Heart left ventricle (tissue), 16 donors: Measurements from ENCODE around the gene SCML1. TPM values are rescaled to one million over a fixed set of nuclear protein-coding genes. Genes with fewer than 3 reads are reported as not detected.

Experiments used
- ATAC-seq, 4 donors: fragments of 200-7000 bp; cut with Tn5 transposase; one replicate each; pipeline ENCODE4 v1.9.1; 2020 to 2022; ENCODE audit warnings: moderate library complexity in 4 of 4, mild to moderate bottlenecking in 3 of 4, moderate number of reproducible peaks in 1 of 4
- DNase-seq, 5 donors: peaks; one replicate each; pipeline ENCODE4 v3.0.0-alpha.2; 2020
- H3K27ac ChIP-seq, 12 donors: fragments of 200-600 bp; sonication (generic) in 4 of 12; one replicate each; pipeline versions ENCODE4 v1.5.0 to v1.8.0; 2016 to 2022; ENCODE audit warnings: mild to moderate bottlenecking in 2 of 12
- H3K27me3 ChIP-seq, 9 donors: fragments of 200-600 bp; sonication (generic) in 2 of 9; one replicate each; pipeline versions ENCODE4 v1.5.1 to v1.8.0; 2016 to 2022; ENCODE audit warnings: mild to moderate bottlenecking in 3 of 9
- H3K36me3 ChIP-seq, 9 donors: fragments of 200-600 bp; sonication (generic) in 2 of 9; one replicate each; pipeline versions ENCODE4 v1.5.0 to v1.8.0; 2018 to 2022; ENCODE audit warnings: mild to moderate bottlenecking in 2 of 9
- H3K4me1 ChIP-seq, 12 donors: fragments of 200-600 bp; sonication (generic) in 4 of 12; one replicate each; pipeline versions ENCODE4 v1.5.0 to v1.8.0; 2016 to 2022; ENCODE audit warnings: mild to moderate bottlenecking in 3 of 12
- H3K4me3 ChIP-seq, 12 donors: fragments of 200-600 bp; sonication (generic) in 4 of 12; one replicate each; pipeline versions ENCODE4 v1.5.0 to v1.8.0; 2017 to 2022; ENCODE audit warnings: mild to moderate bottlenecking in 9 of 12, moderate library complexity in 4 of 12
- H3K9me3 ChIP-seq, 12 donors: fragments of 200-600 bp; sonication (generic) in 4 of 12; one replicate each; pipeline versions ENCODE4 v1.5.0 to v1.8.0; 2016 to 2022; ENCODE audit warnings: mild to moderate bottlenecking in 1 of 12
- POLR2A ChIP-seq, 2 donors: fragments of 450-650 bp; IDR thresholded peaks; one replicate each; pipeline ENCODE4 v1.6.1; 2017; ENCODE audit warnings: antibody characterized with exemption in 2 of 2, mild to moderate bottlenecking in 2 of 2, moderate library complexity in 2 of 2
- WGBS, 4 donors: extraction: QIAGEN DNeasy Blood & Tissue Kit in 2 of 4; methylation state at CpG; one replicate each; pipeline versions ENCODE4 v1.1.5 to v1.1.7; 2013 to 2018; 5-methylcytosine and 5-hydroxymethylcytosine counted together
- intact Hi-C, 10 donors: fragments of 100-400 bp; cut with DNase I; formaldehyde crosslinking; loops; one replicate each; pipeline versions ENCODE4 v1.11.1 to v1.14.2; 2022
- polyA plus RNA-seq, 2 donors: library from polyadenylated mRNA; stranded (reverse); fragments of 200-250 nt; gene quantifications; one replicate each; pipeline ENCODE4 v1.2.3, GENCODE V29; 2013
- total RNA-seq, 9 donors: library from RNA; depleted of rRNA in 2 of 9; stranded (reverse); fragments of >200 nt in 2 of 9; fragmentation: NEBNext Ultra II Directional in 3 of 9; extraction: Animal tissue kit (Norgen Biotek cat#: 25700) in 3 of 9; gene quantifications; one replicate each; pipeline versions ENCODE4 v1.1.0 to v1.2.4, GENCODE V29; 2016 to 2023
- TF ChIP-seq, protein P1 (sequence below), 12 donors: fragments of 200-600 bp; sonication (generic) in 4 of 12; IDR thresholded peaks; one replicate each; pipeline versions ENCODE4 v1.5.0 to v1.8.0; 2018 to 2022; ENCODE audit warnings: antibody characterized with exemption in 12 of 12, mild to moderate bottlenecking in 5 of 12
- donor health status: ischemic (EF 13 %, LVEDD 7.1; RV severe dilation, severe dysfunction).
- donor health status: healthy with polysubstance abuse.
- donor health status: DM: no; HTN: yes; CAD: no.
- donor health status: DM: no; HTN: no; CAD: no.
- donor health status: ischemic (EF 25% LVEDD 6.9; RV normal size, moderate dysfunction).
- donor health status: ischemic (EF 25% LVEDD 5.7; RV mildly dilated, moderate dysfunction).
- donor health status: healthy.
- donor health status: DM: yes; HTN: yes; CAD: no.
- donor health status: ischemic (EF 35%, LVEDD 5.7; RV mildly dilated, moderate dysfunction).
- donor health status: nonischemic (EF 11% LVEDD 7.7; RV severe dilation, severe dysfunction).
- donor health status: DM: yes; HTN: yes; CAD: no.
- donor health status: PGD.
- donor health status: ischemic (EF 29% LVEDD 5.4; RV normal size, mild dysfunction).
- donor health status: nonischemic (EF 23%, LVEDD 6.1; RV moderate dilation, normal function).

Gene SCML1
- total and polyA plus RNA-seq, 11 donors: 4.1 to 9.9 (median 7.2) TPM

DNA sequence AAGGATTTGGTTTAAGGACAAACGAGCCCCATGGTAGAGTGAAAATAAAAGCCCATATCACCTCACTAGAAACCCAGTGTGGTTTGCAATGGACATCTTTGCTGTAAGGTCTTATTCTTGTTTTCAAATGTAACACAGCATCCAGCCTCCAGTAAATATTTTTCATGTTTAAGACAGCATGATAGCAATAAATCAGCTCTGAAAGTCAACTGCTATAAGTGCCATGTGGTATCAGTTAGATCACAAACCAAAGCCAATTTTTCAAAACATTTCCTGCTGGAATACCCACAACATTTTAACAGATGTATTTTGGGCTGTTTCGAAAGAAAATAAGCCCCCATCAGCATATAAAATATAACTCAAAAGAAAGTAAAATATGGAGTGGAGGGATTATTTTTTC, 24.0 kb upstream of the SCML1 start:
- TF ChIP-seq, protein P1, sequence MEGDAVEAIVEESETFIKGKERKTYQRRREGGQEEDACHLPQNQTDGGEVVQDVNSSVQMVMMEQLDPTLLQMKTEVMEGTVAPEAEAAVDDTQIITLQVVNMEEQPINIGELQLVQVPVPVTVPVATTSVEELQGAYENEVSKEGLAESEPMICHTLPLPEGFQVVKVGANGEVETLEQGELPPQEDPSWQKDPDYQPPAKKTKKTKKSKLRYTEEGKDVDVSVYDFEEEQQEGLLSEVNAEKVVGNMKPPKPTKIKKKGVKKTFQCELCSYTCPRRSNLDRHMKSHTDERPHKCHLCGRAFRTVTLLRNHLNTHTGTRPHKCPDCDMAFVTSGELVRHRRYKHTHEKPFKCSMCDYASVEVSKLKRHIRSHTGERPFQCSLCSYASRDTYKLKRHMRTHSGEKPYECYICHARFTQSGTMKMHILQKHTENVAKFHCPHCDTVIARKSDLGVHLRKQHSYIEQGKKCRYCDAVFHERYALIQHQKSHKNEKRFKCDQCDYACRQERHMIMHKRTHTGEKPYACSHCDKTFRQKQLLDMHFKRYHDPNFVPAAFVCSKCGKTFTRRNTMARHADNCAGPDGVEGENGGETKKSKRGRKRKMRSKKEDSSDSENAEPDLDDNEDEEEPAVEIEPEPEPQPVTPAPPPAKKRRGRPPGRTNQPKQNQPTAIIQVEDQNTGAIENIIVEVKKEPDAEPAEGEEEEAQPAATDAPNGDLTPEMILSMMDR (IDR thresholded peaks at IDR 0.05): no peak
- no peak for TF ChIP-seq POLR2A (IDR thresholded peaks at IDR 0.05)
- H3K9me3 ChIP-seq: no peaks in the 10 kb centered on the region
- H3K36me3 ChIP-seq: no peaks in the 10 kb centered on the region
- intact Hi-C loops: no loop called here
- H3K27ac ChIP-seq: no peak overlapping the region
- WGBS, 4 donors: 48 to 68% (median 64%) methylated on average over 2 of the region's 2 CpGs
- no peak for ATAC-seq
- no peaks in the 10 kb centered on the region for H3K4me1 ChIP-seq
- H3K4me3 ChIP-seq: no peak overlapping the region
- peaks cover 0 to 5% (median 0%) of the 10 kb centered on the region in 9 donors for H3K27me3 ChIP-seq
- DNase-seq: no peak

DNA sequence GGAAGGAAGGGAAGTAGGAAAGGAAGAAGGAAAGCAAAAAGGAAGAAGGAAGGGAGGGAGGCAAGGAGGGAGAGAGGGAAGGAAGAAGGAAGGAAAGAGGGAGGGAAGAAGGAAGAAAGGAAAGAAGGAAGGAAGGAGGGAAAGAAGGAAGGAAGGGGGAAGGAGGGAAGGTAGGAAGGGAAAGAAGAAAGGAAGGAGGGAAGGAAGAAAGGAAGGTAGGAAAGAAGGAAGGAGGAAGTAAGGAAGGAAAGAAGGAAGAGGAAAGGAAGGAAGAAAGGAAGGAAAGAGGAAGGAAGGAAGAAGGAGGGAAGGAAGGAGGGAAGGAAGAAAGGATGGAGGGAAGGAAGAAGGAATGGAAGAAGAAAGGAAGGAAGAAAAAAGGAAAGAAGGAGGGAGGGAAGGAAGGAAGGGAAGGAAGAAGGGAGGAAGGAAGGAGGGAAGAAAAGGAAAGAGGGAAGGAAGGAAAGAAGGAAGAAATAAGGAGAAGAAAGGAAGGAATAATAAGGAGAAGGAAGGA, 18.6 kb upstream of the SCML1 start:
- Histone ChIP-seq H3K27ac (no peak overlapping the region), H3K4me3 (no peak overlapping the region), H3K9me3 (no peaks in the 10 kb centered on the region), H3K36me3 (no peaks in the 10 kb centered on the region), H3K27me3 (peaks cover 0 to 6% (median 0%) of the 10 kb centered on the region in 9 donors), H3K4me1 (no peaks in the 10 kb centered on the region)
- DNase-seq (no peak), ATAC-seq (no peak)
- TF ChIP-seq POLR2A (IDR thresholded peaks at IDR 0.05): no peak
- TF ChIP-seq, protein P1 (IDR thresholded peaks at IDR 0.05): no peak
- intact Hi-C loops: no loop called here

DNA sequence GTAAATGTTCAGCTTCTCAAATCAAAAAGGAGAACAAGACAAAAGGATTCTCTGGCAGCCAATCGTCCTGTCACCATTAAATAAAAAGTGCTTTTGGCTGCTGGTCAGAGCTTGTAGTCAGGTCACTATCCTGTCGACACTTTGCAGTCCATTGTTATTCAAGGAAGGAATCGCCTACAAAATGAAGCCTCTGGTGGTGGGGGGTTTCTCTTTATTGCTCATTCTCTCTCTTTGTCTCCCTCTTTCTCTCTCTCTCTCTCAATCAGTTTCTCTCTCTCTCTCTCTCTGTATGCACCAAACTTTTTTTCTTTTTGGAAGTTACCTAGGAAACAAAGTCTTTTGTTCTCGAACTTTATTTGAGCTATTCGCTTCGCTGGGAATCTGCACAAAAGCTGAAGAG, 17.6 kb upstream of the SCML1 start:
- Histone ChIP-seq H3K9me3 (no peaks in the 10 kb centered on the region), H3K4me3 (no peak overlapping the region), H3K27me3 (peaks cover 0 to 6% (median 0%) of the 10 kb centered on the region in 9 donors), H3K4me1 (no peaks in the 10 kb centered on the region), H3K27ac (no peak overlapping the region), H3K36me3 (no peaks in the 10 kb centered on the region)
- 50 to 59% (median 54%) methylated on average over 6 of the region's 6 CpGs for WGBS, 4 donors
- TF ChIP-seq, protein P1 (IDR thresholded peaks at IDR 0.05): no peak
- no peak for TF ChIP-seq POLR2A (IDR thresholded peaks at IDR 0.05)
- DNase-seq (no peak), ATAC-seq (no peak)
- intact Hi-C loops: no loop called here

DNA sequence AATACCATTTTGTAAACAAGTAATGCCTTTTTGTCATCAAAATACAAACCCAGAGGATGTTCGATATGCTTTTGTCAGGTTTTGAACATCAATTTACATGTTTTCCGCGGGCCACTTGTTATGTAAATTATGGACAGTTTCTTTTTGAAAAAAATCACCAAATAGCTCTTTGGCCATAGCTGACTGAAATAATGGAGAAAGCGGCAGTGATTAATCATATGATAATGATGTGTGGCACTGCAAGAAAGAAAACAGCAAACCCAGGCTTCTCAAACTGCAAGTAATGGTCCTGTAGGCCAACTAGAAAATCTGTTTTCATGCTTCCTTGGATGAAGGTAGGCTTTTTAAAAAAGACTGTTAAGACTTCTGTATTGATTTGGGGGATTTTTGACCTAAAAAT, 15.6 kb upstream of the SCML1 start:
- H3K9me3 ChIP-seq: no peaks in the 10 kb centered on the region
- no peaks in the 10 kb centered on the region for H3K36me3 ChIP-seq
- H3K4me3 ChIP-seq: no peak overlapping the region
- no peaks in the 10 kb centered on the region for H3K4me1 ChIP-seq
- peaks cover 0 to 6% (median 0%) of the 10 kb centered on the region in 9 donors for H3K27me3 ChIP-seq
- intact Hi-C loops: no loop called here
- DNase-seq (no peak), ATAC-seq (no peak)
- no peak overlapping the region for H3K27ac ChIP-seq
- TF ChIP-seq, protein P1 (IDR thresholded peaks at IDR 0.05): no peak
- no peak for TF ChIP-seq POLR2A (IDR thresholded peaks at IDR 0.05)
- WGBS, 4 donors: 63 to 86% (median 77%) methylated on average over 4 of the region's 4 CpGs
